Stimulated activated CD8-positive, alpha-beta memory T cell treated with anti-CD3 and anti-CD28 coated beads, Interleukin-4, amount 100 ng/mL, for 1 hour (primary cell): Measurements from ENCODE around the gene CAPN8.

ENCODE experiments used
- DNase-seq, 2 donors: peaks; one replicate each; pipeline ENCODE4 v3.0.0-alpha.2; 2020; ENCODE audit warnings: low read depth in 2 of 2, low spot score in 1 of 2

CAPN8 gene

DNA sequence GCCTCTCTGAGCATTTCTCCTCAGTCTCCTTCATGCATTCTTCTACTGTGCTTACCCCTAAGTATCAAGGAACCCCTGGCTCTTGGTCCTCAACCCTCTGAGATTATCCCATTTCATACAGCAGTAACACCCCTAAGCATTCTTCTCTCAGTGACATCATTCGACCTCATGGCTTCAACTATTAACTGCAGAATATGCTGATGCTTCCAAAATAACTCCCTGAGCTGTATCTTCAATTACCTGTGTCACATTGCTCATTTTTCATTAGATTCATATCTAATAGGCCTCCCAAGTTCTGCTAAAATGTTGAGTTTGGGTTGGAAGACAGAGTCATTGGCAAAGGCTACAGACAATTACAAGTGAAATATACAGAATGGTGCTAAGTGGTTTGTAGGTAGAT, 7.5 kb downstream of the CAPN8 start:
- DNase-seq, result no peak

DNA sequence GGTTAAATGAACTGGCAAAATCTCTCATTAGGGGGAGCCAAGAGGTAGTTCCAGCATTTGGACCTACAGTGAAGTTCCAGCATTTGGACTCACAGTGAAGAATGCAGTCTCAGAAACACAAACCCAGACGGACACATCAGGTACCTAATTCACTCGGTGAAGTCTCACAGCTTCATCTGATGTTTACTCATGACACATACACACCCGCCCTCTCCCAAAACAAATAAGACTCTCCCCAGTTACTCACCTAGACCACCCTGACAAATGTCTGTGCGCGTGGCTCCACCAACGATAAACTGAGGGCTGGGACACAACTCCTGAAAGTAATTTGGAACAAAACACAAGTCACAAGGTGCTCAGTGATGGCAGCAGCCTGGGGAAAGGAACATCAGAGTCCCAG, 11.4 kb downstream of the CAPN8 start:
- DNase-seq, result no peak

DNA sequence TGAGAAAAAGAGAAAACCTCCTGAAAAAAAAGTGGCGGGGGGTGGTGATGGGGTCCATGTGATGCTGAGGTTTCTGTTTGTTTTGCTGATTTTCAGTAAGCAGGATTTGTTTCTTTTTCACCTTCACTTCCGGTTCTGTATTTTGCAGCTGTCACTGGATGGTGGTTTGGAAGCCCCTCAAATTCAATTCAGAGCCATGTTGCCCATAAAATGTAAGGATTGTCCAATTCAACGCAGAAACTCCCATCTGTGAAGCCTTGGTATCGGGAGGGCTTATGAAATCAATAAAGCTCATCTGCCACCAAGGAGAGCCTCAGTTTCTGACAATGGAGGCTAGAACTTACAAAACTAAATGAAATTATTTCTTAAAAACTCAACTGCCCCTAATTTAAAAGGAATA, 12.1 kb downstream of the CAPN8 start:
- no peak for DNase-seq

DNA sequence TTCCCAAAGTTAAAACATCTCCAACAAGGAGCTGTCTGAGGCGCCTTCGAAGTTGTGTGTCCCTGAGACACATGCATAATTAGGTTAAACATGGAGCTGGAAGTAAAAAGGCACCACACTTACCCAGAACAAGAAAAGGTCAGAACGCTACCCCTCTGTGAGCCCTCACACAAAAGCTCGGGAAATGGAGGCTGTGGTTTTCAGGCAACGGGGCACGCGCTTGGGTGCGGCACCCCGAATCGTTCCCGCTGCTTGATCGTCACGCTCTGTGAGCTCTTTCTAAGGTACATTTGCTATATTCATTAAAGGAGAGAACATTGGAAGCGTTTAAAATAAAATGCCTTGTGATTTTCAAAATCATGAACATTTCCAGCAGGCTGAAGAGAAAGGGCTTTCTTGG, 12.5 kb downstream of the CAPN8 start:
- DNase-seq, result no peak

DNA sequence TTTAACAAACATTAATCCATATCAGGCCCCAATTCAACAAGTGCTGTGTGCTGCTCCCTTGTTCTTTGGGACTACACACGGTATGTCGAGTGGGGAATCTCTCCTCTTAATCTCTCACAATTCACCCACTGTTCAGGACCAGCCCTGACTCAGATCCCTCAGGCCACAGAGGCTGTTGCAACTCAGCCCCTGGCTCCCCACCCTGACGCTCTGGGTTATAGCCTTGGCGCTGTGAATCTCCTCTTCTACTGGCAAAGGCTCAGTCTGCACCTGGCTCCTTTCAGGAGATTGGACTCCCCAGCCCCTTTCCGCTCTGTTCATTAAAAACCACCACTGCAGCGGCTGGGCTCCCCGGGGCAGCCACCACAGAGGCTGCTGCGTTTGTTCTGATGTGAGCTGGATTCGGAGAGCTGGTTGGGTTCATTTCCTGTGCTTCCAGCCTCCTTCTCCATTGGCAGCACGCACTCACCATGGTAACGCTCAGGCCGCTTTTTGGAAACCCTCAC, 13.0 kb downstream of the CAPN8 start:
- DNase-seq, result no peak

GRCh38 chr1:223651291-223651991, 14.1 kb downstream of the CAPN8 start:
- DNase-seq, result no peak

DNA sequence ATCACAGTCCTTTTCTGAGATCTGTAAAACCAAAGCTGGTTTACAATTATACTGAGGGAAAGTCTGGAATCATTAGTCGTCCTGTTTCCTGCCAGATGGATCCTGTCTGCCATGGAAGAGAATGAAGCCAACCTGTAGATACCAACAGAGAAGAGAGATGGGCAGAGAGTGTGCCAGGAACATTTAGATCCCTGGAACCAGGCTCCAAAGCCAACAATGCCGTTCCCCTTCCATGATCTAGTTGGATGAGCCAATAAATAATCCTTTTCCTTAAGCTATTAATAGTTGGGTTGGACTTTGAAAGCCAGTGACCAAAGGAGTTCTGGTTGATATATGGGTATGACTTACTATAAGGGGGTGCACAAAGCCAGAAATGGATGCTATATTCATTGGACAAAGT, 15.0 kb downstream of the CAPN8 start:
- DNase-seq, result no peak

GRCh38 chr1:223649222-223649621, 16.3 kb downstream of the CAPN8 start:
- no peak for DNase-seq

- no peak for DNase-seq
These were observed 18.3 kb downstream of the CAPN8 start for GRCh38 chr1:223647249-223647648.

DNA sequence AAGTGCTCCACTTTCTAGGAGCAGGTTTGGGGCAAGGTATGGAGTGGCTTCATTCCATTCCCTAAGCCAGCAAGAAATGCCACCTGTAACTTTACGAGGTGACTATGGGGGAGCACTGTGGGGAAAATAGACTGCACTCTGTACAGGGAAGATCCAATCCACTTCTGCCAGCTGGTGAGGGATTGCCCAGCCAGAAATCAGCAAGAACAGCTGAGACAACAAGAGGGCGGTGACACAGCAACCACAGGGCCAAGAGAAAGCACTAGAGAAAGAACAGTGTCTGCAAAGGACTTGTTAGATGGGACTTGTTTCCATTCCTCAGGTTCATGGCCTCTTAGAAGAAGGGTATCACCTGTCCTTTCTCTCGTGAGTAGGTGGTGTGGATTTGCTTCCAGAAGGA, 19.6 kb downstream of the CAPN8 start:
- no peak for DNase-seq

DNA sequence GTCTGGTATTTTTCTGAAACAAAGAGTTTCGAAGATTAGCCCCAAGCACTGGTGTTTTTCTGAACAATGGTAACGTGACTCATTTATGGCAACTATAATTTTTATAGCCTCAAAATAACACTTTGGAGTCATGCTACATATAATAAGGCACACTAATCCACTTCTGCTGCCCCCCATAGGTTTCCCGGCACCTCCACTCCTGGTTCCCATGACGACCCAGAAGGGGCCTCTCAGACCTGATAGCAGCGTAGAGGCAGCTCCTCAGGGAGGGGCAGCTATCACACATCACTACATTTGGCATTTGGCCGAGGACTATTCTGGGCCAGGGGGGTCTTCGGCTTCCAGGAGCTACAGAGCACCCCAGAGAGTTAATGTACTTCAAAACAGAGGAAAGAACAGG, 23.3 kb downstream of the CAPN8 start:
- no peak for DNase-seq

GRCh38 chr1:223641523-223642039, 23.9 kb downstream of the CAPN8 start:
- DNase-seq, result no peak

DNA sequence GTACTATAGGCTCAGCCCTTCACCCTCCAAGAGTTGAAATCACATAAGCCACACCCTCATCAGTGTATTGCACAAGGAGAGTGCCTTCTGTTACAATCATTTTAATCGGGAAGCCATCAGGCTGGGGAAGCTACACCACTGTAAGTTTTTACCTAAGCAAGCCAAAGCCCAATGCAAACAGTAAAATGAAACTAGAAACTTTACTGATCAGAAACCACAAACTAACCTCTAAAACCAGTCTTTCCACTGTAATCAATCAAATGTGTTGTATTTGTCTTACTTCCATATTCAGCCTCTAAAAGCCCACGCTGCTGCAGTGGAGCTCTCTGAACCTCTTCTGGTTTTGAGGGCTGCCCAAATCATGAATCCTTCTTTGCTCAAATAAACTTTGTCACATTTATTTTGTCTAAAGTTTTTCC, 26.2 kb downstream of the CAPN8 start:
- no peak for DNase-seq

DNA sequence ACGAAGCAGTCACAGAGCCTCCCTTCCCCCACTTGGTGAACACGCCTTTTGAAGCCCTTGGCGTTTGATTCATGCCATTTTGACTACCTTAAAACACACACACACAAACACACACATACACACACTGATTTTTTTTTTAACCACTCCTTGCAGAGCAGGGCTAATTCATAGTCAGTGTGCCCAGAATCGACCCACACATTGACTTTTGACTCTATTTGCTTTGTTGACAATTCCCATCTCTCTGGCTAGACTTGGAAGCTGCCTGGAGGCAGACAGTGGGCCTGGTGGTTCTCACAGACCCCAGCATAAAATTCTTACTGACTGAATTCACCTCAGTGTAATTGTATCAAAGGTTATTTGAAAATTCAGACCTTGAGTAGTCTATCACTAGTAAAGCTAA, 30.3 kb downstream of the CAPN8 start:
- no peak for DNase-seq

GRCh38 chr1:223634423-223634822, 31.1 kb downstream of the CAPN8 start:
- DNase-seq, result no peak

GRCh38 chr1:223631956-223632355, 33.5 kb downstream of the CAPN8 start:
- DNase-seq, result no peak

- no peak for DNase-seq
These were observed 34.0 kb downstream of the CAPN8 start for GRCh38 chr1:223631473-223631872.

DNA sequence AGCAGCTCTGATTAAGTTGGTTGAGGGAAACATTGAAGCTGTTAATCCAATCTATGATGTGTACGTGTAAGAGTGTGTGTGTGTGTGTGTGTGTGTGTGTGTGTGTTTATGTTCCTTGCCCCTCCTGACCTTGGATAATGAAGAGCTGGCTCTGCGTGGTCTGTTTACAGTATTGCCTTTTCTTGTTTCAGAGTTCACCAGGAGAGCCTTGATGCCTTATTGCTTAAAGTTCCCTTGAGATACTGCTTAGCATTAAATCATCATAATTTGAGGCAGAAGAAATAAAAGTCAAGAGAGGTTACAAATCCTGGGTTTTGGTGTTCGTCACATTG, 36.4 kb downstream of the CAPN8 start:
- no peak for DNase-seq

- DNase-seq, result no peak
These were observed 37.0 kb downstream of the CAPN8 start for GRCh38 chr1:223628233-223629125.

GRCh38 chr1:223622132-223622842, 43.2 kb downstream of the CAPN8 start:
- DNase-seq, result no peak

GRCh38 chr1:223621312-223621734, 44.2 kb downstream of the CAPN8 start:
- no peak for DNase-seq
